ENCODE data around the gene SF3B6.
"Not testable (repeated sequence)": the region's sequence is repeated elsewhere in the genome, so short reads cannot be mapped to it uniquely, and the experiment has no call there.

SF3B6 gene, protein sequence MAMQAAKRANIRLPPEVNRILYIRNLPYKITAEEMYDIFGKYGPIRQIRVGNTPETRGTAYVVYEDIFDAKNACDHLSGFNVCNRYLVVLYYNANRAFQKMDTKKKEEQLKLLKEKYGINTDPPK
- total RNA-seq: 21.3 to 41.7 (median 30.5) reads per million in 4 donors

DNA sequence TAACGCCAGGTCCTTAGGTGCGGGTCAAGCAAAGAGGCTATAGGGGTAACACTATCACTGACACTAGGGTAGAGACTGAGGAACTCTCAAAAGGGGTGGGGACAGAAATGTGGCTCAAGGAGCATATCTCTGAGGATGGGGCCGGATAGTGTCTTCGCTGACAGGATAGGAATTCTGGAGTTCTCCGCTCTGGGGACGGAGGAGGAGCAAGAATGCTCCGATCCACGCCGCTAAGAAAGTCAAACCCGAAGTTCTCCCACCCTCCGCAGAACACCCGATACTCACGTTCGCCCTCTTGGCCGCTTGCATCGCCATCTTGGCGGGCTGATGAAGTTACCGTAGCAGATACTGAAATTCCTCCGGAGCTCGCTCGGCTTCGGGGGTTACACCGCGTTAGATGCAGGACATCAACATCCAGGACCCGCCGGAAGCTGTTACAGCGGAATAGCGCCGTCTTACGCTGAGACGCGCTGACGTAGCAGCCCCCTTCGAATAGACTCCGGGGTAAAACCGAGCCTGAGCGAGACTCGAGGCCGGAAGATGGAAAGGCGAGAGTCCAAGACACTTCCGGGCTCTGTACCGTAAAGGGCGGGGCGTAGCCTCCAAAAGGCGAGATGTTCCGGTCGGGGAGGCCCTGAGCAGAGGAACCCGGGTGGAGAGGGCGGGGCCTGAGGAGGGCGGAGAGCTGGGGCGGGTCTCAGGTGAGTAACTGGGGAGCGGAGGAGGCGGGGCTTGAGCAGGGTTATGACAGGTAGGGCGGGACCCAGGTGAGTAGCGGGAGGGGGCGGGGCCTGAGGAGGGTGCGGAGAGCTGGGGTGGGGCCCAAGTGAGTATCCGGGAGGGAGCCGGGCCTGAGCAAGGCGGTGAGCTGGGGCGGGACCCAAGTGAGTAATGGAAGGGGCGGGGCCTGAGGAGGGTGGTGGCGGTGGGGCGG is at the start of gene SF3B6:
Gene SF3B6, minus strand, starts transcription at position 412 of the 934 bp plus-strand sequence. Its CDS starts 97 bp downstream, at position 315.
- peak; percentile 100 for DNase-seq

DNA sequence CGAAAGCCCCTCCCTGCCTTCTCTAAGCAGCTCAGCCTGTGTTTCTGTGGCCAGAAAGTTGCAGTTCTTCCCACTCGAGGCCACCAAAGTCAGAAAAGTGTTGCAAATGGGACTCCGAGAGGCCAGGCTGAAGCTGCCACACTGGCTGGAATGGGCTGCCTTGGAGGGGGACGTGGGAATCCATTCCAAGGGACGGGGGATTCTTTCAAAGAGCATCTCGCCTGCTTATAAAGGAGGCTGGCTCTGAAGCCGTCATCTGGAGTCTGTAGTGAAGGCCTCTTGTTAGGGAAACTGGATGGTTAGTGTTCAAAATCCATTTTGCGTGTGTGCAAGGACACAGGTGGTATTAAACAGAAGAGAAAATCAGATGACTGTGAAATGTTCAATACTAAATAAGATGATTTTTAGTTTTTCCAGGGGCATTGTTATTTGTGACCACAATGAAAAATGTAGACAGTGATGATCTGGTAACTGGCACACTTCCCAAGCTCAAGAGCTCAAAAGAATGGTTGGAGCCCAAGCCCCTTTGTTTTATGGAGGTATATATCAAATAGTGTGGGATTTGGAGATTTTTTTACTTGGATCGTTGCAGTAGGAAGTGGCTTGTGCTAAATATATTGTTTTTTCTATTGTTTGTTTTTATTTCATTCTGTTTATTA is 47.9 kb upstream of the SF3B6 start:
- DNase-seq: no peak

DNA sequence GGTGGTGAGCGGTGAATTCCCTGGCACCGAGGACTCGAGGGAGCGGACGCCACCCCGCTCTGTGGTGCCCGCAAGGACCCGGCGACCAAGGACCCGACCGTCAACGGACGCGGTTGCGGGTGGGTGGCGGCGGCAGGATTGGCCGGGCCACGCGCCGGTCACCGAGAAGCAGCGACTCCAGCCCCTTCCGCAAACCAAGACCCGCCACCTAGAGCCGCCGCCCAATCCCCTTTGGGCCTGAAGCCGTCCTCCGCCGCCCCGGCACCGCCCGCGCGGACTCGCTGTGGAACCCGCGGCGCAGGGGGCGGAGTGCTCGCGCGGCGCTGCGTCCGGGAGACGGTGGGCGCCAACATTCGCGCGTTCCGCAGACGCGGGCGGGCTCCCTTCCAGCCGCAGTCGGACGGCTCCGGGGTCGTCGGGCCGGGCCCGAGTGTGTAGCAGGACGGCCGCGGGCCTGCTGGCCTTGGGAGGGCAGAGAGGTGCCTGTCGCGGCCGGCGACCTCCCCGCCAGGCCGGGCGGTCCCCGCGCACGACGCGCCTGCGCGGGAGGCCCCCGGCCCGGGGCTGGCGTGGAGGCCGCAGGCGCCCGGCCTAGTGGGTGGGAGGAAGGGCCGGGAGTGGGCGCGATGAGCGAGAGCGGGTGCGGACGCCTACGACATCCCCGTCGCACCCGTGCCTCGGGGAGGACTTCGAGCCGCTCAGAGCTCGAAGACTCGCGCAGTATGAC is 47.2 kb upstream of the SF3B6 start, which contains the start of the genes FAM228B and PFN4:
Gene FAM228B, plus strand, starts transcription at position 275 of the 727 bp plus-strand sequence. CDS start 893 bp downstream, outside the sequence.
Gene PFN4, minus strand, starts transcription at position 140 of the 727 bp plus-strand sequence. CDS start 799 bp downstream, outside the sequence.
- peak in 4 of 5 donors; percentile 17 to 81 (median 24) for DNase-seq

DNA sequence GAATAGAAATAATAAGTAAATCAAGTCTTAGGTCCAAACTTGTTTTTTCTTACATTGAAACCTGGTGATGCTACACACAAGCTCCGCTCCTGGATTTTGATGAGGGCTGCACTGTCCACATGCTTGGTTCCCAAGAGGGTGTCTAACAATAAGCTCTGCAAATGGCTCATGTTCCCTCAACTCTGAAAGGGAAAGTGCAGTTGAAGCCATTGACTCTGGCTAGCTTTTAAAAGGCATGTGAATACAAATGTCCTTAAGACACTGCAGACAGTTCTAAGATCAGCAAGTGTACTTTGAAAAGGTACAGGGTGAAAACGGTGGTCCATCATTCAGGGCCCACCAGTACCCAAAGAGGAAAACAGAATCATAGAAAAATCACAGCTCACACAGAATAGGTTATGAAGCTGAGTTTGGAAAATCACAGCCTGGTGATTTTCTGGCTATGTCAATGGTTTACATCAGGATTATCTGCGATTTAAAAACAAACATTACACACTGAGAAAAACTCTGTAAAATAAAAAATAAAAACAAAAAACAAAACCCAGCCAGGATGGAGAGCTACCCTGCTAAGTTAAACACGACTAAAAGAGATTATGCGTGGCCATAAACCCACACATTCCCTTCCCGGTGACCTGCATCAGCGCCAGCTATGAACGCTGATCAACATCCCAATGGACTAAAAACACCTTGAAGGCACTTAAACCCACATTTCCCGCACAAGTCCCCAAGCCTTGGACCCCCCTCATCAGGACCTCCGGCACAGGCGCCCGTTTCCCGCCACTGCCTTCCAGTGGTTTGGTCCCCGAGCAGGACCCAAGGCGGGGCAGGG is 46.5 kb upstream of the SF3B6 start:
- no peak for DNase-seq

DNA sequence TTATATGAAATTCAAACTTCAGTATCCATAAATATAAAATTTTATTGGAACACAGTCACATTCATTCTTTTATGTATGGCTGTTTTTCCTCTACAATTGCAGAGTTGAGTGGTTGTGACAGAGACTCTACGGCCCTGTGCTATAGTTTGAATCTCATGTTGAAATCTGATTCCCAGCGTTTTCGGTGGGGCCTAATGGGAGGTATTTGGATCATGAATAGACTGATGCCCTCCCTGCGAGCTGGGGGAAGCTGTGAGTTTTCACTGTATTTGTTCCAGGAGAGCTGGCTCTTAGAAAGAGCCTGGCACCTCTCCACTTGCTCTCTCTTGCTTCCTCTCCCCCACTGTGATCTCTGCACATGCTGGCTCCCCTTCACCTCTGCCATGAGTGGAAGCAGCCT is 45.3 kb upstream of the SF3B6 start:
- DNase-seq: no peak

DNA sequence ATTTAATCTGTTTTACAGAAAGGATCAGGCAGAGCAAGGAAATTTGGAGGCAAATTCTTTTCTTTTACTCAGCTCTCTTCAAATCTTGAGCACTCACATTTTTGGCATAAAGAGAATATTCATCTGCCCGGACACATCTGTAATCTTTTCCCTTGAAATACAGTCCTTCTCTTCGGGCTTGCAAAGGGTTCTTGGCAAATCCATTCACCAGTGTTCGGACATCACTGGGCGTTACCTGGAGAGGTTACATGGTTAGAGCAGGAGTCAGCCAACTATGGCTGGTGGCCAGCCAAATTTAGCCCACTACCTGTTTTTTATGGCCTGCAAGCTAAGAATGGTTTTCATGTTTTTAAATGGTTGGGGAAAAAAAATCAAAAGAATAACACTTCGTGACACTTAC is 44.9 kb upstream of the SF3B6 start:
- no peak for DNase-seq

DNA sequence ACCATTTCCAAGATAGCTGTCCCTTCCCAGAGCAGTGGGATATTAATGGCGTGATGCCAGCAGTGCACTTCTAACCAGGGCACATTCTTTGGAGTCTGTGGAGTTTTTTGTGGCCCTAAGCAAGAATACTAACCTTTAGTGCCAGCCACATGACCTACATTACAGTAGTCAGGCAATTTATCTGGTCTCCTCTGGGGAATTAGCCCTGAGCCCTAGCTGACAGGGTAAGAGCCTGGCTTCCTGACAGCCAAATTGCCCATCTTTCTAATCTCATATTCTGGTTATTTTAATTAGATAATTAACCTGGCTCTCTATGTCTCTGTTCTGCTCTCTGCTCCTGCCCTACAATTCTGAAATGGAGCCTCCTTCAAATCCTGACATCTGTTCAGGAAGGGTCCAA is 41.8 kb upstream of the SF3B6 start:
- no peak for DNase-seq

DNA sequence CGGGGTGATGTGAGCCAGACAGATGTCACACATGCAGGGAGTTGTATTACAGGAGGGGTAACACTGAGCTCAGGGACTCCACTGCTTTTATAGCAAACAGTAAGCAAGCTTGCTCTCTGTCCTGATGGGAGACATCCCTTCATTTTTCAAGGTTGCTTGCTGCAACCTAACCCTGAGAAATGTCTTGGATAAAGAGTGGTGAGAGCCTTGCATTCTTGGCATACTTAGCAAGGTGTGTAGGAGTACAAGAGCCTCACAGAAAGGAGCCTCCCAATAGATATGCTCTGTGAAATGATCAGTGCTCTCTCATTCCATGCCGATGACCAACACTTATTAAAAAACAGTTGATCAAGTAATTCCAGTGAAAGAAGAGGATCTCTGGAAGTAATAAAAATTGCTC is 38.9 kb upstream of the SF3B6 start:
- DNase-seq: no peak

DNA sequence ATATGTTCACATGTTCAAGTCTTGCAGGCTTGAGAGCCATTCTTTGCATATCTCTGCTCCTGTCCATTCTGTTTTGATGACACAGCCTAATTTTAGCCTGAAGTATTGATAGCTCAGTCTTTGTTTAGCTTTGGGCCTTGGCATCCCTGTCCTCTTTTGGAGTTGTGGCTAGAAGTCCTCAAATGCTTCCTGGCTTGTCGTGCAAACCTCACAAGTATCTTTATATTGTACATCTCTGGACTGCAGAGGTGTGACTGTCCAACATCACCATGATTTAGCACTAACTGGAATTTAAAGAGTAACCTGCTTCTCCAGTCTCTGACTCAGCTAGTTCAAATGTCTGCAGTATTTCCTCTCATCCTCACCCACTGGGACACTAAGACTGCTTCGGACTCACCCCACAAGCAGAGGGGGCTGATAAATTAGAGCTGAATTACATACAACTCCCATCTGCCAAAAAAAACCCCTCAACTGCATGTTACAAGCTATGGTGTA is 35.3 kb upstream of the SF3B6 start:
- DNase-seq: no peak

DNA sequence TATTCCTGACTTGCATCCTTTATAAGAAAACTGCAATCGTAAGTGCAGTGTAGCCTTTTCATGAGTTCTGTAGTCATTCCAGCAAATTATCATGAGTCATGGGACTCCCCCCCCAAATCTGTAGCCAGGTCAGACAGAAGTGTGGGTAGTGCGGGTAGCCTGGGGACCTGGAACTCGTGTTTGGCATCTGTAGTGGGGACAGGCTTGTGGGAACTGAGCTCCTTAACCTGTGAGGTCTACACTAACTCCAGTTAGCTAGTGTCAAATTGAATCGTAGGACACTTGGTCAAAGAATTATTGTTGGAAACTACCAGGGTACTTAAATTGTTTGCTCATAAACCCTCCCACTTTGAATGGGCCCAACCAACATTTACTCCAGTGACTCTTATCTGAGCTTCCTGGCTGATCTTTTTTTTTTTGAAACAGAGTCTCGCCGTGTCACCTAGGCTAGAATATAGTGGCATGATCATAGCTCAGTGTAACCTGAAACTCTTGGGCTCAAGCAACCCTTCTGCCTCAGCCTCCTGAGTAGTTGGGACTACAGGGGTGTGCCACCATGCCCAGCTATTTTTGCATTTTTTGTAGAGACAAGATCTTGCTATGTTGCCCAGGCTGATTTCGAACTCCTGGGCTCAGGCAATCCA is 34.7 kb upstream of the SF3B6 start:
- no peak for DNase-seq

DNA sequence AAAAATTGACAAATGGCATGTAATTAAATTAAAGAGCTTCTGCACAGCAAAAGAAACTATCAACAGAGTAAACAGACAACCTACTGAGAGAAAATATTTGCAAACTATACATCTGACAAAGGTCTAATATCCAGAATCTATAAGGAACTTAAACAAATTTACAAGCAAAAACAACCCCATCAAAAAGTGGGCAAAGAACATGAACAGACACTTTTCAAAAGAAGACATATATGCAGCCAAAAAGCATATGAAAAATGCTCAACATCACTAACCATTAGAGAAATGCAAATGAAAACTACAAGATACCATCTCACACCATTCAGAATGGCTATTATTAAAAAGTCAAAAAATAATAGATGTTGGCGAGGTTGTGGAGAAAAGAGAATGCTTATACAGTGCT is 33.3 kb upstream of the SF3B6 start:
- DNase-seq: not testable (repeated sequence)

DNA sequence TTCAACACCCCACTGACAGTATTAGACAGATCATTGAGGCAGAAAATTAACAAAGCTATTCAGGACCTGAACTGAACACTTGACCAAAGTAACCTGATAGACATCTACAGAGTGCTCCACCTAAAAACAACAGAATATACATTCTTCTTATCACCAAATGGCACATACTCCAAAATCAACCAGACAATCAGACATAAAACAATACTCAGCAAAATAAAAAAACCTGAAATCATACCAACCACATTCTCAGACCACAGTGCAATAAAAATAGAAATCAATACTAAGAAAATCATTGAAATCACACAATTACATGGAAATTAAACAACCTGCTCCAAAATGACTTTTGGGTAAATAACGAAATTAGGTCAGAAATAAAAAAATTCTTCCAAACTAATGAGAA is 31.2 kb upstream of the SF3B6 start:
- no peak for DNase-seq

DNA sequence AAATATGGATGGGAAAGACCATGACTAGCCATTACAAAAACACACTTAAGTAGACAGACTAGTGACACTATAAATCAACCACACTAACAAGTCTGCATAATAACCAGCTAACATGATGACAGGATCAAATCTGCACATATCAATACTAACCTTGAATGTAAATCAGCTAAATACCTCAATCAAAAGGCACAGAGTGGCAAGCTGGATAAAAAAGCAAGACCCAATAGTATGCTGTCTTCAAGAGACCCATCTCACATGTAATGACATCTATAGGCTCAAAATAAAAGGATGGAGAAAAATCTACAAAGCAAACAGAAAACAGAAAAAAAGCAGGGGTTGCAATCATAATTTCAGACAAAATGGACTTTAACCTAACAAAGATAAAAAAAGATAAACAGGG is 30.7 kb upstream of the SF3B6 start:
- no peak for DNase-seq

DNA sequence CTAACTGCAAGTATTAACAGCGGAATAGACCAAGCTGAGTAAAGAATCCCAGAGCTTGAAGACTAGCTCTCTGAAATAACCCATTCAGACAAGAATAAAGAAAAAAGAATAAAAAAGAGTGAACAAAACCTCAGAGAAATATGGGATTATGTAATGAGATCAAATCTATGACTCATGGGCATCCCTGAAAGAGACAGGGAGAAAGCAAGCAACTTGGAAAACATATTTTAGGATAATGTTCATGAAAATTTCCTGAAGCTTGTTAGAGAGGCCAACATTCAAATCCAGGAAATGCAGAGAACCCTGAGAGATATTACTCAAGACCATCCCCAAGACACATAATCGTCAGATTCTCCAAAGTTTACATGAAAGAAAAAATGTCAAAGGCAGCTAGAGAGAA is 29.7 kb upstream of the SF3B6 start:
- no peak for DNase-seq

DNA sequence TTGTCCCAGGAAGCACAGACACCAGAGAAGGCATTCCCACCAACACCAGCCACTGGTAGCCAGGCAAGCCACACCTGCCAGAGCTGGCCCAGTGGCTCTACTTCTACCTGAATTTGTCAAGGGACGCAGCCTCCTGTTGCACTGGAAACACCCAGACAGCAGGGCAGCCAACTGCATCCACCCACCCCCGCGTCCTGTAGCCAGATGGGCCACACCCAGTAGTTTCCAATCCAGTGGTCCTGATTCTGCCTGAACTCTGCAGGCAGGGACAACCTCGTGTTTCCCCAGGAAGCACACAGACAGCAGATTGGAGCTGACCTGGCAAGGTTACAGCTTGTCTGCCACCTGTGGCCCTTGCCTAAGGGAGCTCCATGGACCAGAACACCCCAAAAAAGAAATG is 28.8 kb upstream of the SF3B6 start:
- no peak for DNase-seq

DNA sequence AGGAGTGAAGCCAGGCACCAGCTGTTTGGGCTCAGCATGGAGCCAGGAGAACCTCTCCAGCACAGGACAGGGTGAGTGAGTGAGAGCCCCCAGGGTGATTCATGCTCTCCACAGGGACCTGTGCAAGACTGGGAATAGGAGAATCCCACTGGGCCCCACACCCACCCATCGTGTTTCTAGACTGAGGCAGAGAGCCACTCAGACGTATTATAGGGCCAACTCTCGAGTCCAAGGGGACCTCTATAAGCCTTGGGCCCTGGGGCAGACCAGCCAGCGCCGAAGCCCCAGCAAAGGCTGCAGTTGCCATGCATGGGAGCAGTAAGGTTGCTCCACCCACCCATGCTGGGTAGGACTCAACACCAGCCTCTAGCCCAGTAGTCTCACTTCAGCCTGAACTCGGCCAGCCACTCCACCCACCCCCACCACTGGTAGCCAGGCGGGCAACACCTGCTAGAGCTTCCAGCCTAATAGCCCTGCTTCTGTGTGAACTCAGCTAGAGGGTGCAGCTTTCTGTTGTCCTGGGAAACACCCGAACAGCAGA is 28.1 kb upstream of the SF3B6 start:
- DNase-seq: no peak

DNA sequence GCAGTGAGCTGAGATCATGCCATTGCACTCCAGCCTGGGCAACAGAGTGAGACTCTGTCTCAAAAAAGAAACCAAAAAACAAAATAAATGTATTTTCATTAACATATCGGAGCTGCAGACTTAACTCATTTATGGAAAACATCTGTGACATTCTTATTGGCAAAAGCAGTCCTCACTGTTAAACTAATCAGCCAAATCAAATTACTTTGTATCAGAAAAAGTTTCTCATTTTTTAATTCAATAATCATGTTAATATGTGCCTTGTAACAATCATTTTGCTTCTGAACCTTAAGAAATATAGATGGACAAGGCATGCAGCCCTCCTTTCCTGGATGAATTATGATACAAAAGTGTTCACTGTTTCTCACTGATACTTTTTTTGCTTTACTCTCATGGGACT is 26.6 kb upstream of the SF3B6 start:
- DNase-seq: no peak

DNA sequence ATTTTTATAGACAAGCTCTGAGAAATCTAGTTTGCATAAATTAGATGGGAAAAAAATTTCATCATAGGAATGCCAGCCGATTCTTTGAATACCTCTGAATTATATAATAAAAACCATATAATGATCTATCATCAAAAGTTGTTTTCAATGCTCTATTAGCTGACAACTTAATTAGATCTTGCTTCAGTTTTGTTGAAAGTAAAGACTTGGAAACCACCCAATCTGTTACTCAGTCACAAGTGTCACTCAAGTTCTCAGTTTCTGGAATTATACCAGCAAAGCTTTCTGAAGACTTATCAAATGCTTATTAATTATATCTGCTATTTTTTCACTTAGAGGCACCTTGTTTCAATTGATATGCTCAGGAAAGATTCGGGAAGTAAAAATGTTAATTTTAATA is 25.9 kb upstream of the SF3B6 start:
- DNase-seq: no peak

DNA sequence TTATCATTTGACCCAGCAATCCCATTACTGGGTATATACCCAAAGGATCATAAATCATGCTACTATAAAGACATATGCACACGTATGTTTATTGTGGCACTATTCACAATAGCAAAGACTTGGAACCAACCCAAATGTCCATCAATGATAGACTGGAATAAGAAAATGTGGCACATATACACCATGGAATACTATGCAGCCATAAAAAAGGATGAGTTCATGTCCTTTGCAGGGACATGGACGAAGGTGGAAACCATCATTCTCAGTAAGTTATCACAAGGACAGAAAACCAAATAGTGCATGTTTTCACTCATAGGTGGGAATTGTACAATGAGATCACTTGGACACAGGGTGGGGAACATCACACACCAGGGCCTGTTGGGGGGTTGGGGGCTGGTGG is 24.6 kb upstream of the SF3B6 start:
- DNase-seq: not testable (repeated sequence)

DNA sequence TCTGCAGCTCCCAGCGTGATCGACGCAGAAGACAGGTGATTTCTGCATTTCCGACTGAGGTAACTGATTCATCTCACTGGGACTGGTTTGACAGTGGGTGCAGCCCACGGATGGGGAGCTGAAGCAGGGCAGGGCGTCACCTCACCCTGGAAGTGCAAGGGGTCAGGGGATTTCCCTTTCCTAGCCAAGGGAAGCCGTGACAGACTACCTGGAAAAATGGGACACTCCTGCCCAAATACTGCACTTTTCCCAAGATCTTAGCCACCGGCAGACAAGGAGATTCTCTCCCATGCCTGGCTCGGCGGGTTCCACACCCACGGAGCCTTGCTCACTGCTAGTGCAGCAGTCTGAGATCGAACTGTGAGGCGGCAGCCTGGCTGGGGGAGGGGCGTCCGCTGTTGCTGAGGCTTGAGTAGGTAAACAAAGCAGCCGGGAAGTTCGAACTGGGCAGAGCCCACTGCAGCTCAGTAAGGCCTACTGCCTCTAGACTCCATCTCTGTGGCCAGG is 19.1 kb upstream of the SF3B6 start:
- DNase-seq: not testable (repeated sequence)

DNA sequence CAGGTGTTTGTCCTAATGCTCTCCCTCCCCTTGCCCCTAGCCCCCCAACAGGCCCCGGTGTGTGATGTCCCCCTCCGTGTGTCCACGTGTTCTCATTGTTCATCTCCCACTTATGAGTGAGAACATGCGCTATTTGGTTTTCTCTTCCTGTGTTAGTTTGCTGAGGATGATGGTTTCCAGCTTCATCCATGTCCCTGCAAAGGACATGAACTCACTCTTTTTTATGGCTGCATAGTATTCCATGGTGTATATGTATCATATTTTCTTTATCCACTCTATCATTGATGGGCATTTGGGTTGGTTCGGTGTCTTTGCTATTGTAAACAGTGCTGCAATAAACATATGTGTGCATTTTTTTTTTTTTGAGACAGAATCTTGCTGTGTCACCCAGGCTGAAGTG is 17.1 kb upstream of the SF3B6 start:
- not testable (repeated sequence) for DNase-seq
